K562 (cell line): ENCODE measurements around the gene MEGF11. TPM values are rescaled to one million over a fixed set of nuclear protein-coding genes. Genes with fewer than 3 reads are reported as not detected.
A peak's percentile ranks its signal among the peaks of the same experiment; 100 is the strongest.

Experiments
- ARHGAP35 ChIP-seq: fragments of 450-650 bp; IDR thresholded peaks from 2 replicates; pipeline ENCODE4 v1.6.1; 2018; ENCODE audit not compliant: partially characterized antibody
- CCAR2 ChIP-seq: fragments of 200-400 bp; formaldehyde crosslinking; IDR thresholded peaks from 2 replicates; pipeline ENCODE4 v1.6.1; 2017; ENCODE audit warnings: mild to moderate bottlenecking, low read depth, low read length
- CTCF ChIP-seq, 3 experiments: IDR thresholded peaks in 2 of 3; conservative IDR thresholded peaks in 1 of 3; 2 replicates each; pipeline ENCODE4 v1.5.1; 2011 to 2012; ENCODE audit warnings: low read length in 3 of 3, mild to moderate bottlenecking in 3 of 3, control low read depth in 2 of 3, improper control_type of control experiment in 1 of 3, inconsistent platforms in 1 of 3, low read depth in 1 of 3, mixed read lengths in 1 of 3, moderate library complexity in 1 of 3; ENCODE audit not compliant: insufficient read depth in 2 of 3
- JUN ChIP-seq, 2 experiments: sonication (generic) in 1 of 2; formaldehyde crosslinking in 1 of 2; IDR thresholded peaks; 2 replicates each; pipeline versions ENCODE4 v1.6.1 to v1.8.0; 2012 to 2022; ENCODE audit warnings: borderline replicate concordance in 2 of 2, mild to moderate bottlenecking in 2 of 2, improper control_type of control experiment in 1 of 2, low read depth in 1 of 2, low read length in 1 of 2, missing genetic modification reagents in 1 of 2
- MGA ChIP-seq: fragments of 450-650 bp; IDR thresholded peaks from 2 replicates; pipeline ENCODE4 v1.6.1; 2016; ENCODE audit warnings: mild to moderate bottlenecking, moderate library complexity
- MYC ChIP-seq, 2 experiments: fragments of 250-450 bp in 1 of 2; sonication (Bioruptor Pico) in 1 of 2; IDR thresholded peaks; 2 replicates each; pipeline versions ENCODE4 v1.5.1 to v1.6.1; 2012 to 2021; ENCODE audit warnings: low read depth in 2 of 2, borderline replicate concordance in 1 of 2, improper control_type of control experiment in 1 of 2, low read length in 1 of 2, mild to moderate bottlenecking in 1 of 2, moderate library complexity in 1 of 2
- PML ChIP-seq: IDR thresholded peaks from 2 replicates; pipeline ENCODE4 v1.6.1; 2012; ENCODE audit warnings: low read length, inconsistent platforms
- ZC3H8 ChIP-seq: fragments of 450-650 bp; IDR thresholded peaks from 2 replicates; pipeline ENCODE4 v1.6.1; 2017
- ZNF444 ChIP-seq: fragments of 250-450 bp; sonication (Bioruptor Pico); IDR thresholded peaks from 2 replicates; pipeline ENCODE4 v1.4.0; 2020; ENCODE audit warnings: mild to moderate bottlenecking, moderate library complexity
- ZNF584 ChIP-seq: fragments of 200-800 bp; sonication (Bioruptor generic); IDR thresholded peaks from 2 replicates; pipeline ENCODE4 v1.6.1; 2016; ENCODE audit warnings: low read depth, mild to moderate bottlenecking, missing genetic modification characterization, missing compliant biosample characterization
- polyA plus RNA-seq, 8 experiments: library from polyadenylated mRNA; depleted of rRNA in 4 of 8; stranded (reverse) in 5 of 8; unstranded in 3 of 8; fragments of >200 nt; fragmentation: Nextera tagmentation in 2 of 8; fragmentation: Illumina TruSeq in 1 of 8; extraction: Ambion mirVana in 2 of 8; extraction: Trizol in 1 of 8; gene quantifications; 2 replicates each; pipeline versions ENCODE4 v1.2.1 to v1.2.3, GENCODE V29; 2011 to 2014; ENCODE audit warnings: inconsistent platforms in 1 of 8, missing spikeins in 1 of 8
- total RNA-seq, 7 experiments: library from RNA; depleted of rRNA in 6 of 7; stranded (reverse); fragments of >200 nt in 6 of 7; fragmentation: Illumina TruSeq in 2 of 7; extraction: Trizol in 2 of 7; gene quantifications; 2 replicates each; pipeline versions ENCODE4 v1.2.1 to v1.2.3, GENCODE V29; 2011 to 2021; ENCODE audit warnings: low replicate concordance in 1 of 7

Gene MEGF11
- total and polyA plus RNA-seq, 9 of the 15 experiments (the other 6 are each of a cell fraction or from before 2014, with no cell fraction given), result 0.06 to 0.23 (median 0.20) TPM; not detected in 6

- no peak for TF ChIP-seq MGA
- TF ChIP-seq MYC (IDR thresholded peaks at IDR 0.05; ENCODE audit: low read depth, low read length), result no peak
- no peak for TF ChIP-seq MYC (CRISPR knock-in tag; IDR thresholded peaks at IDR 0.05; ENCODE audit: borderline replicate concordance, low read depth)
- TF ChIP-seq JUN (IDR thresholded peaks at IDR 0.05; ENCODE audit: borderline replicate concordance, low read depth, low read length), result no peak
- no peak; the same call in 1 of the 2 replicates for TF ChIP-seq JUN (CRISPR knock-in tag; IDR thresholded peaks at IDR 0.05; ENCODE audit: borderline replicate concordance)
- peak in 1 of 3 experiments; percentile 0; a peak in 1 of 6 replicates for TF ChIP-seq CTCF (IDR thresholded peaks at IDR 0.05 in 2 of 3, conservative IDR thresholded peaks at IDR 0.05 in 1 of 3; ENCODE audit: insufficient read depth in 2 of 3, low read depth in 1 of 3, low read length in 3 of 3)
- no peak for TF ChIP-seq ZNF444
- TF ChIP-seq ZC3H8, result no peak
- TF ChIP-seq ZNF584, result no peak
- TF ChIP-seq CCAR2, result no peak
- TF ChIP-seq ARHGAP35, result no peak
- TF ChIP-seq PML, result no peak
Observed at GRCh38 chr15:65869954-65870871, 383.3 kb downstream of the MEGF11 start (continued).
